Pancreas (tissue), 10 donors: Measurements from ENCODE around the gene DYRK1A. TPM values are rescaled to one million over a fixed set of nuclear protein-coding genes. Genes with fewer than 3 reads are reported as not detected.

Experiments used
- ATAC-seq, 4 donors: fragments of 200-7000 bp; cut with Tn5 transposase; one replicate each; pipeline versions ENCODE4 v1.8.0 to v1.9.1; 2020; ENCODE audit warnings: mild to moderate bottlenecking in 4 of 4, moderate library complexity in 4 of 4
- DNase-seq, 6 donors: peaks; one replicate each; pipeline ENCODE4 v3.0.0-alpha.2; 2020
- FAIRE-seq: peaks from 2 replicates; lab custom pipeline; 2012; peaks lifted over from hg19 to GRCh38; lab: Jason Lieb, UNC
- H3K27ac ChIP-seq, 4 donors: fragments of 200-600 bp; sonication (generic); 1 replicate in 3 of 4; 2 replicates in 1 of 4; pipeline versions ENCODE4 v1.5.0 to v1.8.0; 2020
- H3K27me3 ChIP-seq, 4 donors: fragments of 200-600 bp; one replicate each; pipeline ENCODE4 v1.8.0; 2021
- H3K36me3 ChIP-seq, 3 donors: fragments of 200-600 bp; sonication (generic) in 1 of 3; one replicate each; pipeline versions ENCODE4 v1.5.0 to v1.8.0; 2020 to 2021
- H3K4me1 ChIP-seq, 3 donors: fragments of 200-600 bp; one replicate each; pipeline ENCODE4 v1.8.0; 2021
- H3K4me3 ChIP-seq, 4 donors: fragments of 200-600 bp; sonication (generic) in 2 of 4; one replicate each; pipeline versions ENCODE4 v1.5.0 to v1.8.0; 2020 to 2021
- H3K9me3 ChIP-seq, 4 donors: fragments of 200-600 bp; one replicate each; pipeline ENCODE4 v1.8.0; 2021
- CTCF ChIP-seq, 4 donors: fragments of 200-600 bp; sonication (generic) in 3 of 4; IDR thresholded peaks; one replicate each; pipeline versions ENCODE4 v1.5.0 to v1.8.0; 2021; ENCODE audit warnings: antibody characterized with exemption in 4 of 4
- WGBS, 2 donors: extraction: QIAGEN DNeasy Blood & Tissue Kit; methylation state at CpG; one replicate each; pipeline ENCODE4 v1.1.7; 2013; 5-methylcytosine and 5-hydroxymethylcytosine counted together
- intact Hi-C, 3 donors: fragments of 100-400 bp; cut with DNase I; formaldehyde crosslinking; loops; one replicate each; pipeline versions ENCODE4 v1.11.1 to v1.14.2; 2022
- polyA plus RNA-seq, 2 donors: library from polyadenylated mRNA; stranded (reverse); fragments of 200-250 nt; gene quantifications; one replicate each; pipeline ENCODE4 v1.2.3, GENCODE V29; 2013
- total RNA-seq, 6 donors: library from RNA; stranded (reverse); fragmentation: NEBNext Ultra II Directional in 4 of 6; extraction: Animal tissue kit (Norgen Biotek cat#: 25700) in 4 of 6; gene quantifications; one replicate each; pipeline versions ENCODE4 v1.2.1 to v1.2.4, GENCODE V29; 2021 to 2023
- donor health status: healthy with polysubstance abuse.
- donor health status: DM: no; HTN: no; CAD: no; lungs with moderate emphysema.
- donor health status: DM: no; HTN: no; CAD: no.
- donor health status: control.
- donor health status: control.
- donor health status: Bipolar disorder and iron deficiency.
- donor health status: DM: yes; HTN: yes; CAD: no.
- donor health status: DM: no; HTN: no; CAD: no.
- donor health status: DM: no; HTN: no; CAD: no.
- donor health status: DM: yes; HTN: yes; CAD: no.

Gene DYRK1A
- total and polyA plus RNA-seq, 8 donors, result 10.4 to 37.9 (median 22.3) TPM

DNA sequence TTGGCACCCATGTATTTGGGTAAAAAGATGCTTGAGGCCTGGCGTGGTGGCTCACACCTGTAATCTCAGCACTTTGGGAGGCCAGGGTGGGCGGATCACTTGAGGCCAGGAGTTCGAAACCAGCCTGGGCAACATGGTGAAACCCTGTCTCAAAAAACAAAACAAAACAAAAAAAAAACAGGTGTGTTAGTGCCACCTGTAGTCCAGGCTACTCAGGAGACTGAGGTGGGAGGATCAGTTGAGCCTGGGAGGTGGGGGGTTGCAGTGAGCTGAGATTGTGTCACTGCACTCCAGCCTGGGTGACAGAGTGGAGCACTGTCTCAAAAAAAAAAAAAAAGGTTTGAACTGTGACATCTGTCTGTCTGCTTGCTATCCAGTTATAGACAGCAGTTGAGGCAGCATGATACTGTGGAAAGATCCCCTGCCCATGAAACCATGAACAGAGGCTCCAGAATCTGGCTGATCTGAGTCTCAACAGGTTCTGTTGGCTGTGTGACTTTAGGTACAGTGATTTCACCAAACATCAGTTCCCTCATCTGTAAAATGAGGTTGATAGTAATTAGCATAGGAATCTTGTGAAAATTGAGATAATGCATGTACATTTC is 5.7 kb downstream of the DYRK1A start:
- Histone ChIP-seq H3K9me3 (no peaks in the 10 kb centered on the region), H3K36me3 (no peaks in the 10 kb centered on the region), H3K4me1 (peaks cover 13 to 58% (median 52%) of the 10 kb centered on the region in 3 donors), H3K27ac (no peak overlapping the region), H3K4me3 (no peak overlapping the region), H3K27me3 (no peaks in the 10 kb centered on the region)
- no peak for TF ChIP-seq CTCF (IDR thresholded peaks at IDR 0.05)
- intact Hi-C loops, result no loop called here
- no peak for ATAC-seq
- 95 to 96% methylated on average over 3 of the region's 3 CpGs for WGBS, 2 donors
- DNase-seq, result no peak
- FAIRE-seq, result no peak

- no peak for ATAC-seq
- no peak for DNase-seq
- no peak for FAIRE-seq
- Histone ChIP-seq H3K9me3 (no peaks in the 10 kb centered on the region), H3K27me3 (no peaks in the 10 kb centered on the region), H3K4me1 (peaks cover 13 to 58% (median 52%) of the 10 kb centered on the region in 3 donors), H3K27ac (no peak overlapping the region), H3K36me3 (no peaks in the 10 kb centered on the region), H3K4me3 (no peak overlapping the region)
- 78 to 88% methylated on average over 3 of the region's 3 CpGs for WGBS, 2 donors
- TF ChIP-seq CTCF (IDR thresholded peaks at IDR 0.05), result no peak
- intact Hi-C loops, result no loop called here
Observed at GRCh38 chr21:37372951-37373350, 6.4 kb downstream of the DYRK1A start.

- no peak overlapping the region for H3K27ac ChIP-seq
- no peak for TF ChIP-seq CTCF (IDR thresholded peaks at IDR 0.05)
- H3K27me3 ChIP-seq, result no peaks in the 10 kb centered on the region
- H3K4me3 ChIP-seq, result no peak overlapping the region
- no peaks in the 10 kb centered on the region for H3K36me3 ChIP-seq
- H3K4me1 ChIP-seq, result peaks cover 13 to 58% (median 56%) of the 10 kb centered on the region in 3 donors
- intact Hi-C loops, result no loop called here
- no peaks in the 10 kb centered on the region for H3K9me3 ChIP-seq
- ATAC-seq, result peak in 1 of 4 donors; percentile 20
- FAIRE-seq, result no peak
- DNase-seq, result no peak
- WGBS, 2 donors, result 28 to 36% methylated on average over 1 of the region's 1 CpG
Observed at GRCh38 chr21:37373539-37373938, 7.0 kb downstream of the DYRK1A start.

- H3K27me3 ChIP-seq, result no peaks in the 10 kb centered on the region
- no peak for ATAC-seq
- WGBS, 2 donors, result 72% methylated on average over 5 of the region's 5 CpGs
- no peak for TF ChIP-seq CTCF (IDR thresholded peaks at IDR 0.05)
- DNase-seq, result no peak
- peaks cover 14 to 54% (median 53%) of the 10 kb centered on the region in 3 donors for H3K4me1 ChIP-seq
- H3K4me3 ChIP-seq, result no peak overlapping the region
- no peaks in the 10 kb centered on the region for H3K36me3 ChIP-seq
- intact Hi-C loops, result no loop called here
- no peaks in the 10 kb centered on the region for H3K9me3 ChIP-seq
- no peak overlapping the region for H3K27ac ChIP-seq
- FAIRE-seq, result no peak
Observed at GRCh38 chr21:37374027-37374426, 7.5 kb downstream of the DYRK1A start.

DNA sequence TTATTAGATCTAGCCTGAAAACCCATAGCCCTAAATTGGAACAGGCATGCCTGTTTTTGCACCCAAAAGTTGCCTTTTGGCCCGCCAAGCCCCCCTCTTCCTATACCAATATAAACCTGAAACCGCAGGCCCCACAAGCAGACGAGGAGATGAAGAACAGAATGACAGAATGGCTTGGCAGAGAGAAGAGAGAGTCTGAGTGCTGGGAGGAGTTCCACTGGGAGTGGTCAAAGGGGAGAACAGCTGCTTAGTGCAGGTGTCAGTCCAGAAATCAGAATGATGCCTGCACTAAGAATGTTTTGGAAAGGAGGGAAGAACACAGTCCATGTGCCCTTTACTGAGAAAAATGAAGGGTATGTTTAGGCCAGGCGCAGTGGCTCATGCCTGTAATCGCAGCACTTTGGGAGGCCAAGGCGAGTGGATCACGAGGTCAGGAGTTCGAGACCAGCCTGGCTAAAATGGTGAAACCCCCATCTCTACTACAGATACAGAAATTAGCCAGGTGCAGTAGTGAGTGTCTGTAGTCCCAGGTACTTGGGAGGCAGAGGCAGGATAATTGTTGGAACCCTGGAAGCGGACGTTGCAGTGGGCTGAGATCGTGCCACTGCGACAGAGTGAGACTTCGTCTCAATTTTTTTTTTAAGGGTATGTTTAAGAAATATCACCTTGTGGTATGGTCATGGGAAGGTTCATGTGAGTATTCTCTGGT is 9.4 kb downstream of the DYRK1A start:
- H3K9me3 ChIP-seq, result no peaks in the 10 kb centered on the region
- peaks cover 23 to 57% (median 54%) of the 10 kb centered on the region in 3 donors for H3K4me1 ChIP-seq
- ATAC-seq, result no peak
- no peak overlapping the region for H3K27ac ChIP-seq
- H3K27me3 ChIP-seq, result no peaks in the 10 kb centered on the region
- H3K4me3 ChIP-seq, result no peak overlapping the region
- intact Hi-C loops, result no loop called here
- WGBS, 2 donors, result 79 to 82% methylated on average over 13 of the region's 13 CpGs
- no peak for DNase-seq
- no peak for FAIRE-seq
- no peaks in the 10 kb centered on the region for H3K36me3 ChIP-seq
- TF ChIP-seq CTCF (IDR thresholded peaks at IDR 0.05), result no peak
